Activated naive CD4-positive, alpha-beta T cell treated with anti-CD3 and anti-CD28 coated beads, Interleukin-2, amount 50 U/mL, for 72 hours (primary cell): ENCODE data around the gene FRMD4A. TPM values are rescaled to one million over a fixed set of nuclear protein-coding genes. Genes with fewer than 3 reads are reported as not detected.

Experiments used
- ATAC-seq, 2 donors: fragments of 150-1000 bp; cut with Tn5 transposase; 2 replicates each; pipeline ENCODE4 v1.10.0; 2021; ENCODE audit warnings: mild to moderate bottlenecking in 2 of 2, moderate library complexity in 2 of 2
- DNase-seq, 2 donors: peaks; one replicate each; pipeline ENCODE4 v3.0.0; 2021 to 2022; ENCODE audit warnings: low spot score in 2 of 2
- H3K27ac Mint-ChIP-seq, 2 donors: one replicate each; pipeline ENCODE4 v1.8.0; 2022; ENCODE audit warnings: mild to moderate bottlenecking in 2 of 2, mixed read lengths in 2 of 2
- H3K36me3 Mint-ChIP-seq, 2 donors: one replicate each; pipeline ENCODE4 v1.8.0; 2022; ENCODE audit warnings: mixed read lengths in 2 of 2
- H3K9me3 Mint-ChIP-seq, 2 donors: one replicate each; pipeline ENCODE4 v1.8.0; 2022; ENCODE audit warnings: mixed read lengths in 2 of 2
- total RNA-seq, 2 donors: library from RNA; stranded (reverse); gene quantifications; one replicate each; pipeline ENCODE4 v1.2.3, GENCODE V29; 2022

FRMD4A gene
- total RNA-seq, 2 donors from 2014 or later: 0.41 to 0.49 TPM

DNA sequence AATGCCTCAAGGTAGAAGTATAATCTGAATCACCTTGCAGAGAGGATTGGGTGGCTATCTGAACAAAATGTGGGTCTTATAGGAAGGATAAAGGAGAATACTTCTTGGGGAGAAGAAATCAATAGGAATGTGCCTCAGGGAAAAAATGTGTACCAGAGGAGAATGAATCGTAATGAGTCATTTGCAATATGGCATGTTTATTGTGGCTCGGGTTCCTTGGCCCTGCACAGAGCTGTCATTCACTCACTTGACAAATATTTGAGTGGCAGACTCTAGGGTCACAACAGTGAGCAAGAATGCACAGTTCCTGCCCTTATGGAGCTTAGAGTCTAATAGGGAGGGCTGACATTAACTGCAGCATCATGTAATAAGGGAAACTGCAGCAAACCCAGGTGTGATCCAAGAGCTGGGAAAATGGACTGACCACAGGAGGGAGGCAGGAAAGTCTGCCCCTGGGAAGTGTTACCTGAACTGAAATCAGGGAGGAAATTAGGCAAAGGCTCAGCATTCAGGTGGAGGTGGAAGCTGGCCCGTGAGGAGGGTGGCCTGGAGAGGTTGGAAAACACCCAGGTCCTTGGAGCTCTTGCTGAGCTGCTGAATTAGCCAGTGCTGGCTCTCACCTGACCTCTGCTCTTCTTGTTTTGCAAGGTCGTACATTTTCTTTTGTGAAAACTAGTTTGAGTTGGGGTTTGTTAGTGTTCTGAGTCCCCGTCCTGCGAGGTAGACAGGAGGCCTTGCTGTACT lies 203.9 kb downstream of the FRMD4A start:
- Mint-ChIP-seq H3K36me3 (no peaks in the 10 kb centered on the region), H3K9me3 (no peaks in the 10 kb centered on the region), H3K27ac (no peak overlapping the region)
- DNase-seq (no peak), ATAC-seq (no peak)

DNA sequence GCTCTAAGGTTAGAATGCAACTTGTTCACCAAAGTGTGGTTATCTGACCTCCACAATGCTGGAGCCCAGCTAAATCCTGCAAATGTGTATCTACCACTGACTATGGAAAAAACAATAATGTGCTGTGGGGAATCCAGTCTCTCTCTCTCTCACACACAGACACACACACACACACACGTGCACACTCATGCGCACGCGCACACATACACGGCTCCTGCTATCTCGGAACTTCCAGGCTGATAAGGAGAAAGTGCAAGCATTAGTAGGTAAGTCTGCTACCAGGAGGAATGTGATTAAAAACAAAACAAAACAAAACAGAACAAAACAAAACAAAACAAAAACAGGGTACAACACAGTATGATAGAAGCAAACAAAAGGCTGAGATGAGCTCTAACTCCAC lies 205.2 kb downstream of the FRMD4A start:
- Mint-ChIP-seq H3K27ac (no peak overlapping the region), H3K36me3 (no peaks in the 10 kb centered on the region), H3K9me3 (no peaks in the 10 kb centered on the region)
- no peak for ATAC-seq
- no peak for DNase-seq

GRCh38 chr10:14124941-14125340 lies 205.8 kb downstream of the FRMD4A start:
- Mint-ChIP-seq H3K27ac (no peak overlapping the region), H3K9me3 (no peaks in the 10 kb centered on the region), H3K36me3 (no peaks in the 10 kb centered on the region)
- DNase-seq: no peak
- no peak for ATAC-seq

- H3K9me3 Mint-ChIP-seq: no peaks in the 10 kb centered on the region
- ATAC-seq: no peak
- no peak for DNase-seq
- H3K27ac Mint-ChIP-seq: no peak overlapping the region
- H3K36me3 Mint-ChIP-seq: no peaks in the 10 kb centered on the region
These were observed 207.6 kb downstream of the FRMD4A start for GRCh38 chr10:14123139-14123538.

DNA sequence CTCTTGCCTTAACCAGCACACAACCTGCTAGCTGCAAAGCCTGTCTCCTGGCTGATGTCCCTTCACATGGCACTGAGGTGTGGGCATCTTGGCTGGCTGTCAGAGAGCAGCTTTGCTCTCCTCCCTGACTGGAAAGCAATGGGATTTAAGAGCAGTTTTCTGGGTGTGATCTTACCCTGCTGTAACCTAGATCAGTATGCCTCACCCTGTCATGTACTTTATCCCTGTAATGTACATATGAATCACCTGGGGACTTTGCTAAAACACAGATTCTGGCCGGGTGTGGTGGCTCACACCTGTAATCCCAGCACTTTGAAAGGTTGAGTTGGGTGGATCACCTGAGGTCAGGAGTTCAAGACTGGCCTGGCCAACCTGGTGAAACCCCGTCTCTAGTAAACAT lies 209.9 kb downstream of the FRMD4A start:
- no peak for DNase-seq
- Mint-ChIP-seq H3K27ac (no peak overlapping the region), H3K9me3 (no peaks in the 10 kb centered on the region), H3K36me3 (no peaks in the 10 kb centered on the region)
- ATAC-seq: no peak

DNA sequence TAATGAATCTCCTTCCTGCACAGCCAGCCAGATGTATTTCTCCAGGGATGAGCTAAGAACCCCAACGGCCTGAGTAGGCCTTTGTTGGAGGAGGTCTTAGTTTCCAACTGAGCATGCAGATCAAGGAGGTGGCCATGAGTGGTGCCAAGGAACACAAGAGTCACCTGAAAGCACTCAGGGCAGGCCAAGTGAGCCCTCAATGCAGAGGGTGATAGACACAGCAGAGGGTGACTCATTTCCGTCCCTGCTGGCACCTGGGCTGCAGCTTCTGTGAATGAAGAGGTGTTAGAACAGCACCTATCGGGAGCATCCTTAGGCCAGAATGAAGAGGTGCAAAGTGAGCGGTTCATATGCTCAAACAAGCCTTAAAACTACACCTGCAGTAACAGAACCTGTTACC lies 211.8 kb downstream of the FRMD4A start:
- DNase-seq (no peak), ATAC-seq (no peak)
- Mint-ChIP-seq H3K36me3 (no peaks in the 10 kb centered on the region), H3K27ac (no peak overlapping the region), H3K9me3 (no peaks in the 10 kb centered on the region)

DNA sequence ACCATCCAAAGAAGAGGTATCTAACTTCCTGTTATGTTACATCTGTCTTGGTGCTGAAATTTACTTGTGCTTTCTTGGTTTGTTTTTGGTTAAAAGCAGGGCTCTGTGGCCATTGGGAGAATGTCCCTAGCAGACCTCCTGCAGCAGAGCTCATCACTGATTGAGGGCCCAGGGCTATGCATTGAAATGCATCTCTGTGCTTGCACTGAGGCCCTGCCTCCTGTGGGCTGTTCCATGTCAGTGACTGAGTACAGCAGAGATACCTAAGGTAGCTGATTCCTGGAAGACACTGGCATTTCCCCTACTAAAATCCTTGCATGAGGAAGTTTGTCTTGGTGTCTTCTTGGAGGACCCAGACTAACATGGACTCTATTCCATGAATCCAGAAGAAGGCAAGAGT lies 213.9 kb downstream of the FRMD4A start:
- no peak for DNase-seq
- H3K36me3 Mint-ChIP-seq: no peaks in the 10 kb centered on the region
- no peak for ATAC-seq
- no peak overlapping the region for H3K27ac Mint-ChIP-seq
- H3K9me3 Mint-ChIP-seq: no peaks in the 10 kb centered on the region

DNA sequence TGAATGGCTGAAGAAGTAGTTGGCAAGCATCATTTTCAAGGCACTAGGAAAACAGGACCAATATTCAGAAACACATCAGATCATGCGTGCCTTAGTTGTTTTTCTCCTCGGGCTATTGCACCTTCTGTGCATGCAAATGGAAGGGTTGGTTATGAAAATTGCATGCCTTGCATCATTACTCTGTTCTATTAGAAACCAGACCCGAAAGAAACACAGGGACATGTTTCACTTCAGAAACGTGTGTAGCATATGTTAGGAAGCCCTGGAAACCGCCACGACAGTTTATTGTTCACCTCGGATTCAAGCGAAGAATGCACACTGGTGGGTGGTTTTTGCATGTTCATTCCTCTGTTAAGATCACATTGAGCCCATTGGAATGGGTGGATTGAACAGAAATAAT lies 214.7 kb downstream of the FRMD4A start:
- no peak overlapping the region for H3K27ac Mint-ChIP-seq
- no peaks in the 10 kb centered on the region for H3K9me3 Mint-ChIP-seq
- no peaks in the 10 kb centered on the region for H3K36me3 Mint-ChIP-seq
- DNase-seq: no peak
- ATAC-seq: no peak

DNA sequence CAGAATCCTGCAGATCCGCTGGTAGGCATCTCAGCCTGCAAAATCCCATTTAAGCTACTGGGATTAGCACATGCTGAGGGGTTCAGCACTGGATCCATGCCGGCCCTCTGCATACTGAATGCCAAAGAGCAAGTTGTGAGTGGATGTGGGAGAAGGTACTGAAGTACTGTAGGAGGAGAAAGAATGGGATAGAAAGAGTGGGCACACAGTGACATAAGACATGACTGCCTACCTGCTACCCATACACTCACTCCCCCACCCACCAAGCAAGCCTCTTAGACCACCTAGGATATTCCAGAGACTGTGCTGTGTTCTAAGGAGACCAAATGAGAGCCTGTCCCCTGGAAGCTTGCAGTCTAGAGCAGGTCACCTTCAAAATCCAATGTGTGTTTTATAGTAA lies 215.9 kb downstream of the FRMD4A start:
- H3K36me3 Mint-ChIP-seq: no peaks in the 10 kb centered on the region
- ATAC-seq (no peak), DNase-seq (no peak)
- H3K9me3 Mint-ChIP-seq: no peaks in the 10 kb centered on the region
- no peak overlapping the region for H3K27ac Mint-ChIP-seq

- no peak for DNase-seq
- H3K9me3 Mint-ChIP-seq: peaks cover 0 to under 1% of the 10 kb centered on the region in 2 donors
- ATAC-seq: no peak
- H3K27ac Mint-ChIP-seq: no peak overlapping the region
- H3K36me3 Mint-ChIP-seq: no peaks in the 10 kb centered on the region
These were observed 218.7 kb downstream of the FRMD4A start for GRCh38 chr10:14112056-14112455.

DNA sequence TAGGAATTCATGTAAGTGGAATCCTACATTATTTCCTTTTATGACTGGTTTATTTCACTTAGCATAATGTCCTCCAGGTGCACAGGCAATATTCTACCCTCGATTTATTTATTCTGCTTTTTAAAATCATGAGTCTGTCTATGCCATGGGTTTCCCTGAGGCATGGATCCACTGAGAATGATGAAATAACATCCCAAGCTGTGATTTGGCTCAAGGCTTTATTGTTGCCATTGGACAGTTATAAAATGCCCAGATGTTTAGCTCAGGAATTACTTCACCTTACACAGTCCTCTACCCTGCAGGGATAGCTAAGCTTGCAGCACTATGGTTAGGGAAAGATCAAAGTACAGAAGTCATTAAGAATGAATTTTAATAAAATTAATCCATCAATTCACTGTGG lies 219.5 kb downstream of the FRMD4A start:
- H3K36me3 Mint-ChIP-seq: no peaks in the 10 kb centered on the region
- peaks cover 0 to 9% of the 10 kb centered on the region in 2 donors for H3K9me3 Mint-ChIP-seq
- no peak for ATAC-seq
- DNase-seq: no peak
- no peak overlapping the region for H3K27ac Mint-ChIP-seq

DNA sequence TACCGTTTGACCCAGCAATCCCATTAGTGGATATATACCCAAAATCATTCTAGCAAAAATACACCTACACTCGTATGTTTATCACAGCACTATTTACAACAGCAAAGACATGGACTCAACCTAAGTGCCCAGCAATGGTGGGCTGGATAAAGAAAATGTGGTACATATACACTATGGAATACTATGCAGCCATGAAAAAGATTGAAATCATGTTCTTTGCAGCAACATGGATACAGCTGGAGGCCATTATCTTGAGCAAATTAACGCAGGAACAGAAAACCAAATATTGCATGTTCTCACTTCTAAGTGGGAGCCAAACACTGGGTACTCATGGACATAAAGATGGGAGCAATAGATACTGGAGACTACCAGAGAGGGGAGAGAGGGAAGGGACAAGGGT lies 223.9 kb downstream of the FRMD4A start:
- peaks cover 0 to 4% of the 10 kb centered on the region in 2 donors for H3K36me3 Mint-ChIP-seq
- DNase-seq (no peak), ATAC-seq (no peak)
- peaks cover 0 to 21% of the 10 kb centered on the region in 2 donors for H3K9me3 Mint-ChIP-seq
- no peak overlapping the region for H3K27ac Mint-ChIP-seq

- no peak for ATAC-seq
- Mint-ChIP-seq H3K9me3 (peaks cover 0 to 21% of the 10 kb centered on the region in 2 donors), H3K36me3 (peaks cover 0 to 4% of the 10 kb centered on the region in 2 donors), H3K27ac (no peak overlapping the region)
- DNase-seq: no peak
These were observed 228.7 kb downstream of the FRMD4A start for GRCh38 chr10:14102056-14102455.

- Mint-ChIP-seq H3K27ac (no peak overlapping the region), H3K36me3 (no peaks in the 10 kb centered on the region), H3K9me3 (peaks cover 0 to 6% of the 10 kb centered on the region in 2 donors)
- no peak for ATAC-seq
- DNase-seq: no peak
These were observed 230.8 kb downstream of the FRMD4A start for GRCh38 chr10:14099885-14100284.

DNA sequence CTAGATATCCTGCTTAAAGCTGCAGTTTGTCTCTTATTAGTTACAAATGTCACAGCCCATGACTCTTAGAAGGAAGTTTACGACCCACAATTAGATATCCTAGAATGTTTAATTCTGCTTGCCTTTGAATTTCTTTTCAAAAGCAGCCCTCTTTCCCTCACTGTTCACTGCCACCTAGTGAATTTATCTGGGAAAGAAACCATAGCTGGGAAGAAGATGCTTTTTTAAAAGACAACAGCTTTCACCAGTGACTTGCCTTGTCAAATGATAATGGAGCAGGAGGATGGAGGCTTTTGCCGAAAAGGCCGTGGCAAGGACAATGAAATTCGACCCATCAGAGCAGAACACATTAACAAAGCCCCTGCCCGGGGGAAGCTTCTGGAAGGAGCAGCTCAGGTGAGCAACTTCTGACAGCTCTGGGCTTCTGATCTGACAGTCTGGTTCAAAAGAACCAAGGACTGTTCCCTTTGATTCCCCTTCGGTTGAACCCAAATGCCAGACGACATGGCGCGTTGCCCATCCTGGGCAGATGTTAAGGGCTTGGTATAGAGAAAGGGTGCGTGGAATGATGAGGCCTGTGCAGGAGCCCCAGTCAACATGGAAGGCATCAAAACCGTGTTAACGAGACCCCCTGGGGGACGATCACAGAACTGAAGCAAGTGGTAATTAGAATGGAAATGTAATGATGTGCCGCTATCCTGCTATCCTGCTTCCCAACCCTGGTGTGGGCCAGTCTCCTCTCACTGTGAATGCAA lies 236.8 kb downstream of the FRMD4A start:
- Mint-ChIP-seq H3K27ac (no peak overlapping the region), H3K36me3 (no peaks in the 10 kb centered on the region), H3K9me3 (no peaks in the 10 kb centered on the region)
- no peak for ATAC-seq
- DNase-seq: no peak

DNA sequence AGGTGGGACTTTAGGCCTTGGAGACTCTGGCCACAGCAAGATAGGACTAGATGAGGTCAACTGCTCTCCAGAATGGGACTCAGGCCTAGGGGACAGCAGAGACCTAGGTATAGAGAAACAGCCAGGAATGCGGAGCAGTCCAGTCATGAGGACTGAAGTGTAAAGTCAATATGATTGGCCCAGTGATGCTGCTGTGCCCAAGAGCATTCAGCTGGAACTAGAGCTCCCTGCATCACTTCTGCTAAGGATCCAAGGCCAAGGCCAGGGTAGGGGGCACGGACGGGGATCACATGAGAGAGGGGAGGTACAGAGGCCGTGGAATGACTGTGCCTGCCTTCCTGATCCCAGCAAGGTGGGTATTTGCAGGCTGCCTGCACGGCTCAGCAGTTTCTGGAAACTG lies 237.9 kb downstream of the FRMD4A start:
- no peaks in the 10 kb centered on the region for H3K36me3 Mint-ChIP-seq
- DNase-seq (no peak), ATAC-seq (no peak)
- H3K27ac Mint-ChIP-seq: peak overlapping the region in 1 of 2 donors; percentile 2
- H3K9me3 Mint-ChIP-seq: no peaks in the 10 kb centered on the region

DNA sequence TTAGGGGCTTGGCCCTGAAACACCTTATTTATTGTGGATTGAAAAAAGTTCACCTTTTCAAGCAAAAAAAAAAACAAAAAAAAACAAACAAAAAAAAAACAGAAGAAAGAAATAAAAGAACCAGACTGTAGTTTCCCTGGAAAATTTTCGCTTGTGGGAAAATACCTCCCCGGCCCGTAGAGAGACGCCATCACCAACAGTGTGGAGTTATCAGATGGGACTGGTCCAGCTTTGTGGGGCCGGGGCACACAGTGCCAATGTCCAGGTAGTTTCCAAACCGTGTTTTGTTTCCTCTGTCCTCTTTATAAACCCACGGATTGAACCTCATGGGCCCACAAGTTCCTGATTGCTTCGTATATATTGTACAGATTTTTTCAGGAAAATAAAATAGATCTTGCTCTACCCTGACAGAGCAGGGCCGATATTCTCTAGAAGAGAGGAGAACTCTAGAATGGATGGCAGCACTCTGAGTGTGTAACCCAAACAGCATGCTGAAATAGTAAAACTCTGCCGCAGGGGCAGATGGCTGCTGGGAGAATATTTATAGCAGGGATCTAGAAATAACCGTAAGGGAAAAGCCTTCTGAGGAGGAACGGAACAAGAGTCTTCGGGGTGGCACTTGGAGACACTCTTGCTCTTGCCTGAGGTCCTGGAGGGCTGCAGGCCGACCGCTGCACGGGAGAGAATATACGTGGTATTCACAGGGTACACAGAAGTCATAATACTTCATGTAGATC lies 241.0 kb downstream of the FRMD4A start:
- Mint-ChIP-seq H3K9me3 (no peaks in the 10 kb centered on the region), H3K27ac (no peak overlapping the region), H3K36me3 (no peaks in the 10 kb centered on the region)
- DNase-seq (no peak), ATAC-seq (no peak)
